Astrocyte of the spinal cord (primary cell): ENCODE results near the gene ELL.
A peak's percentile ranks its signal among the peaks of the same experiment; 100 is the strongest.

ENCODE experiments used
- DNase-seq: peaks from one replicate; pipeline ENCODE4 v3.0.0; 2011; ENCODE audit warnings: low read depth, low spot score
- H3K4me3 ChIP-seq: 2 replicates; pipeline ENCODE4 v1.5.1; 2011; ENCODE audit warnings: low read depth, mild to moderate bottlenecking, low read length, moderate library complexity
- in situ Hi-C: cut with HindIII; loops from 2 replicates; pipeline ENCODE4 v1.10.0; 2017; ENCODE audit warnings: low sequenced_read_pairs
- TF ChIP-seq, protein P1 (sequence below): IDR thresholded peaks from 2 replicates; pipeline ENCODE4 v1.5.1; 2012; ENCODE audit warnings: low read depth, mild to moderate bottlenecking, low read length, inconsistent platforms

ELL gene

DNA sequence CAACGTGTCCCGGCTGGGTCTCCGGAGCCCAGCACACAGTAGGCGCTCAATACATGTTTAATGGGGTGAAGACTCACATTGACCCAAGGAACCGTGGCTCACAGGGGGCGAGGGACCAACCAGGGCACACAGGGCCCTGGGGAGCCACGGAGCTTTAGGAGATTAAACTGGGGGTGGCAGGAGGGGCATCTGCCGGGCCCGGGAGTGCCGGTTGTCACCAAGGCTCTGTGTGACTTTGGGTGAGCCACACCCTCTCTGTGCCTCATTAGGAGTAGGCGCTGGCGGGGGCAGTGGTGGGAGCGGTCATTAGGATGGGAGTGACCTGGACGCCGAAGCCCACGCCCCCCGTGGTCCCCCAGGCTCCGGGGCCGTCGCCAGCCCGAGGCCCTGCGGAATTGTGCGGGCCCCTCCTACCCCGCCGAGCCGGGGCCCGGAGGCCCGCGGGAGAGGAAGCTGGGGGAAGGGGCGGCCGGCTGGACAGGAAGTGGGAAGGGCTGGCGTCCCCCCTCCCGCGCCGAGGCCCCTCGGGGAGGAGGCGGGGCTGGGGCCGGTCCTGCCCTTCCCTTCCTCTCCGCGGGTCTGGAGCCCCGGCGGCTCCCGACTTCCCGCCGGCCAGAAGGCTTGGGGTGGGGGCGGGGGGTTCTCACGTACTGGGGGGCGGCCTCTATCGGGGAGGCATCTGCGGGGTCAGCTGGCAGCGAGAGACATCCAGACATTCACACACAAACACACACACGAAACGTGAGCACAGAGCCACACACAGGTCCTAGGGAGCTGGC lies 104.4 kb downstream of the ELL start:
- DNase-seq, result peak; percentile 90
- in situ Hi-C loops, result no loop called here
- peak overlapping the region; percentile 31 for H3K4me3 ChIP-seq
- TF ChIP-seq, protein P1, sequence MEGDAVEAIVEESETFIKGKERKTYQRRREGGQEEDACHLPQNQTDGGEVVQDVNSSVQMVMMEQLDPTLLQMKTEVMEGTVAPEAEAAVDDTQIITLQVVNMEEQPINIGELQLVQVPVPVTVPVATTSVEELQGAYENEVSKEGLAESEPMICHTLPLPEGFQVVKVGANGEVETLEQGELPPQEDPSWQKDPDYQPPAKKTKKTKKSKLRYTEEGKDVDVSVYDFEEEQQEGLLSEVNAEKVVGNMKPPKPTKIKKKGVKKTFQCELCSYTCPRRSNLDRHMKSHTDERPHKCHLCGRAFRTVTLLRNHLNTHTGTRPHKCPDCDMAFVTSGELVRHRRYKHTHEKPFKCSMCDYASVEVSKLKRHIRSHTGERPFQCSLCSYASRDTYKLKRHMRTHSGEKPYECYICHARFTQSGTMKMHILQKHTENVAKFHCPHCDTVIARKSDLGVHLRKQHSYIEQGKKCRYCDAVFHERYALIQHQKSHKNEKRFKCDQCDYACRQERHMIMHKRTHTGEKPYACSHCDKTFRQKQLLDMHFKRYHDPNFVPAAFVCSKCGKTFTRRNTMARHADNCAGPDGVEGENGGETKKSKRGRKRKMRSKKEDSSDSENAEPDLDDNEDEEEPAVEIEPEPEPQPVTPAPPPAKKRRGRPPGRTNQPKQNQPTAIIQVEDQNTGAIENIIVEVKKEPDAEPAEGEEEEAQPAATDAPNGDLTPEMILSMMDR, result no peak

- TF ChIP-seq, protein P1, result no peak
- in situ Hi-C loops, result no loop called here
- DNase-seq, result peak; percentile 91
Measured at GRCh38 chr19:18416778-18417249, 105.1 kb downstream of the ELL start.

GRCh38 chr19:18415178-18415867 lies 106.5 kb downstream of the ELL start:
- H3K4me3 ChIP-seq, result no peak overlapping the region
- TF ChIP-seq, protein P1, result no peak
- in situ Hi-C loops, result no loop called here
- peak; percentile 75 for DNase-seq

More at GRCh38 chr19:18416778-18417249, 105.1 kb downstream of the ELL start:
- H3K4me3 ChIP-seq, result peak overlapping the region; percentile 31

DNA sequence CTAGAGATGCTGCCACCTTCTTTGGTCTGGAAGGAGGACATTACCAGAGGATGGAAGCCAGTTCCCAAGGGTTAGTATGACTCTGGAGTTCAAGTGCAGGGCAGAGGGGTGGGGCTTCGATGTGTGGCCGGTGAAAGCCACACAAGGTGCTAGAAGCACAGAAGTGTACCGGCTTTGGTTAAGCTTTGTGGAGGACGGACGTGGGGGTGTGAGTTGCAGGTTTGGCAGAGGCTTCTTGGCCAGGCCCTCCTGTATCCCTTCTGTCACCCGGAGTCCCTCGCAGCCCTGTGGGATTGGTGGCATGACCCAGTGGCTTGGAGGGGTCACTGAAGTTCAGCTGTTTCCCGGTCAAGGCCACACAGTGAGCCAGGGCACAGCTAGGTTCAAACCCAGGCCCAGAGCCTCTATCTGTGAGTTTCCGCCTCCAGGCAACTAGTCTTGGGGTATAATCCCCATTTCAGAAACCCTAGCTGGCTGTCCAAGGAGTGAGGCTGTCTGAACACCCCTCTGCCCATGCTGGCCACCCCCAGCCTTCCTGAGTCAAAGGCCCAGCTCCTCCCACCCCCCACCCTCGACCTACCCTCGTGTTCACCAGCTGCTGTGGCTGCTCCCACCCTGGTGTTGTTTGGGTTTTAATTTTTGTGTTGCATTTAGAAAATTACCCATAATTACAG lies 107.2 kb downstream of the ELL start:
- no peak for DNase-seq
- no peak overlapping the region for H3K4me3 ChIP-seq
- TF ChIP-seq, protein P1, result no peak
- in situ Hi-C loops, result no loop called here

GRCh38 chr19:18412610-18413239 lies 109.1 kb downstream of the ELL start:
- TF ChIP-seq, protein P1, result no peak
- DNase-seq, result no peak
- H3K4me3 ChIP-seq, result no peak overlapping the region
- in situ Hi-C loops, result no loop called here

- DNase-seq, result no peak
- H3K4me3 ChIP-seq, result no peak overlapping the region
- TF ChIP-seq, protein P1, result peak; percentile 46
- in situ Hi-C loops, result no loop called here
Measured at GRCh38 chr19:18408053-18408476, 113.8 kb downstream of the ELL start.
